GM18858 (cell line): ENCODE results near the gene ITGB2.
"Not testable (repeated sequence)": the region's sequence is repeated elsewhere in the genome, so short reads cannot be mapped to it uniquely, and the experiment has no call there.

Experiments
- ATAC-seq: cut with Tn5 transposase; IDR thresholded peaks from one replicate; pipeline ENCODE4 v1.9.1; 2021; ENCODE audit not compliant: unreplicated experiment

The ITGB2 gene

DNA sequence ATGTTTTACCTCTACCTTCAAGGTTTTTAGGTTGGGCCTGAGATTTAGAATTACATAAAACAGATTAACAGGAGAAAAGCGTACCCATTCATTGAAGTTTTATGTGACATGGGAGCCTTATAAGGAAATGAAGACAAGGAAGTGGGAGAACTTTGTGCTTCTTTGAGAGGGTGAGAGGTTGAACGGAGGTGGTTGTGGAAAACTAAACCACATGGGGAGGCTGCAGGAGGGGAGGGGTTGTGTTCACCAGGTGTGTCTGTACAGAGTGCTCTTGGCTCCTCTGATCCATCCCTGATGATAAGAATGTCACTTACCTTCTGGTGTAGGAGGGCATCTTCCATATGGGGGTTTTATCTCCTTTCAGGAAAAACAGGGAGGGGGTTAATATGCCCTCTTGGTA is 21.9 kb upstream of the ITGB2 start:
- ATAC-seq = no peak

DNA sequence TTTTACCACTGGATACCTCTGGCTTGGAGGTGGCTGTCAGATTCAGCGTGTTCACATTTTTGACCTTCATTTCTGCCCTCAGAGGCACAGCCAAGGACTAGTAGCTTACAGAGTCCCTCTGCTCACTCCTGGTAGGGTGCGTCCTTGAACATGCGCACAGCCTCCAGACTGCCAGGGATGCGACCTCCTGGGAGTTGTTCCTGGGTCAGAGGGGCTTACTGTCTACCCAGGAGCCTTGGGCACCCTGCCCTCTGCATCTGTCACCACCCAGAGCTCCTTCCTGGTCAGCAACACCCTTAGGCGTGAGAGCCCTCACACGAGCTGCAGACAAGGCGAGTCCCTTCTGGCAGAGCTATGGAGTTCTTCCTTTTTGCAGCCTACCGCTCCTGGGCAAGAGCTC is 20.9 kb upstream of the ITGB2 start:
- no peak for ATAC-seq

DNA sequence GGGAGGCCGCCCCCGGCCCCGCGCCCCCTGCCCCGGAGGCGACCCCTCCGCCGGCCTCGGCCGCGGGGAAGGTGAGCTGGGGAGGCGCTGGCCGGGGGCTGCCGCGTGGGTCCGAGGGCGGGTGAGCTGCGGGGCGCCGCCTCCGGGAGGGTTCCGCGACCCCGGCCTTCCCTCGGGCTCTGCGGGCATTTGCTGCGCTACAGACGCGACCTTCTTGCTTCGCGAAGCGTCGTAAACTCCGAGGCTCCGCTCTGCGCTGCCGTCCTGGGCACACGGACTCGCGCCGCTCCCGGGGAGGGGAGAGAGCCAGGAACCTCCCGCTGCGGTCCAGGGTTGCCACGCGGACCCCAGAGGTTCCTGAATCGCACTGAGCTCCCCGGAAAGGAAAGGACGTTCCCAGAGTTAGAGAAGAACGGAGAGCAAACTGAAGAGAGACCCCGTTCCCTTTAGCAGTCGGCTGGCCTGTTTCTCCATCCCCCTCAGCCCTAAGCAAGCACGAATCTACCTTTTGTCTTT is 19.5 kb upstream of the ITGB2 start:
- ATAC-seq = no peak

DNA sequence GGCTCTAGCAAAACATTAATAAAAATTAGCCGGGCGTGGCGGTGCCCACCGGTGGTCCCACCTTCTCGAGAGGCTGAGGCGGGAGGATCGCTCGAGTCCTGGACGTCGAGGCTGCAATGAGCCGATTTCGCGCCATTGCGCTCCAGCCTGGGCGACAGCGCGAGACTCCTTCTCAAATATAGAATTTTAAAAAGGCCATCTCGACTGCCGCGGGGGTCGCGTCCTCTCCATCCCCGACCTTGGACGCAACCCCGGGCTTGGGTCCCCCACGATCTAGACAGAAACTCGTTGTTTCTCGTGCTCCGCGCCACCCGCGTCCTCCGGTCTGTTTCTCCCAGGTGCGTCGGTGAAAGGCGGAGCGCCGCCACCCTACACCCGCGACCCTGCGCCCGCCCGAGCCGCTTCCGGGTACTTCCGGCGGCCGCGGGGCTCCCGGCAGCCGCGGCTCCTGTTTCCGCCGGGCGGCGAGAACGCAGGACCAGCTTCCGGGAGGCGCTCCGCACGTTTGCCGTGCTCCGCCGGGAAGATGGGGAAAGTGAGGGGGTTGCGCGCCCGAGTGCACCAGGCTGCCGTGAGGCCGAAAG is 18.9 kb upstream of the ITGB2 start, which contains the start of gene SLX9:
Gene SLX9, plus strand, starts transcription at position 498 of the 584 bp plus-strand sequence. Its CDS starts 29 bp downstream, at position 527.
- no peak for ATAC-seq

DNA sequence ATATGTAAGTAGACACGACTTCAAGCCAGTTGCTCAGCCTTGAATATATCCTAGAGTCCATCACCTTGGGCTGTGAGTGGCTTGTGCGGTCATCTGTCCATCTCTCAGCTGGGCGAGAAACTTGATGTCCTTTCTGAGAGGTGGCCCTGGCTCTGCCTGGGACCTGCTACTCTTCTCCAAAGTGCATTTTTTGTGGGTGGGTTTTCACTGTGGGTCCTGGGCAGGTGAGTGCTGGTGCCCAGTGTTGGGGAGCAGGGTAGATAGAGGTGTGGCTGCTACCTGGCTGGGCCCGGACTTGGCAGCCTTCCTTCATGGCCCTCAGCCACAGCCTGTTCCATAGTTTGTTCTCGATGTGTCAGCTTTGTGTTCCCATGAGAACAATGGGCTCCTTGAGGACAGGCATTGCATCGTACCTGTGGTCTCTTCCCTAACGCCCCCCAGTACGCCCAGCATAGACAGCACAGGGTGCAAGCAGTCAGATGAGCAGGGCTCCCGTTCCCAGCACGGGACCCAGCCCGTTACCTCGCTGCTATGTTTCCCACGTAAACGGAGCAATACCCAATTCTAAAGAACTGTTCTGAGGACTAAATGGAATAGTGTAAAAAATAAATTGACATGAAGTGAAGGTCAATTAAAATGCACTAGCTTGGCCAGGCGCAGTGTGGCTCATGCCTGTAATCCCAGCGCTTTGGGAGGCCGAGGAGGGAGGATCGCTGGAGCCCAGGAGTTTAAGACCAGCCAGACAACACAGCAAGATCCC is 18.3 kb upstream of the ITGB2 start:
- no peak for ATAC-seq

DNA sequence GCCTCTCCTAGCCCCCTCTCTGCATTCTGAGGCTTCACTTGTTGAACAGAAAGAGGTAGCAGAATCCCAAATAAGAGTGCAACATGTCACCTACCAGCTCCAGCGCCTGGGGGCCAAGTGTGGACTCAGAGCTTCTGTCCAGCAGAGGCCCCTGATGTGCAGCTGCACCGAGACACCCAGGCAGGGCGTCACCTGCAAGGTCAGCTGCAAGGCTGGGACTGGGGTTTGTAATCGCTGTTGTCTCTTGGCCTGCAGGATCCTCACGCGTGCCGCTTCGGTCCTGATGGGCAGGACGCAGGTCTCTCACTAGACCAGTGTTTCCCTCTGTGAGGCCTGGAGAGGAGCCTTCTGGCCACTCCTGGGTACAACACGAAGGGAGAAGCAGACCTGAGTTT is 14.8 kb upstream of the ITGB2 start:
- no peak for ATAC-seq

DNA sequence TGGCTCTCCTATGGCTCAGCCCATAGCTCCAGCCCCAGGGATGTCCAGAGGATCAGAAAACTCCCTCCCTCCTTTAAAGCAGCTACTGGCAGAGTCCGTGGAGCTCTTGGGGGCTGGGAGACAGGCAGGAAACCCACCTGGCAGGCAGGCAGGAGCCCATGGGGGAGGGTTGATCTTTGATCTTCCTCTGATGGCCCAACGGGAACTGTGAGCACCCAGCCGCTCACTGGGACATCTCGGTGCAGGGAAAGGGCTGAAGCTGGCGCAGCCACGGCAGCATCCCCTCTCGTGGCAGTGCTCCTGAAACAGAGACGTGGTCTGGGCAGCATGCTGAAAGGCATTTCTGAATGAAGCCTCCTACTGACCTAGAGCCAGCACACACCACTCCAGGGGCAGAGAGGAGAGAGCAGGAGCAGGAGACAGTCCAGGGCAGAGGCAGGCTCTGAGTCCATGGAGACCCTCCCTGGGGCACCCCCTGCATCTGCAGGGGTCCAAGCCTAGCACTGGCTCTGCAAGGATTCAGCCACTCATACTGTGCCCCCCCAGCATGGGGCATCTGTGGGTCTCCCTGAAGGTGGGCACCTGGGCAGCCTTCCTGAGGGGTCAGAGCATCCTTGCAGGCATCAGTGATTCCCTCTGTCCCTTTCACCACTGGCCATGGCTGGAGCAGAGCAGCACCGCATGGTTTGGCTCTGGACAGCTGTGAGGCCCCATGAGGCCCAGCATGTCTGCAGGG is 14.3 kb upstream of the ITGB2 start:
- no peak for ATAC-seq

DNA sequence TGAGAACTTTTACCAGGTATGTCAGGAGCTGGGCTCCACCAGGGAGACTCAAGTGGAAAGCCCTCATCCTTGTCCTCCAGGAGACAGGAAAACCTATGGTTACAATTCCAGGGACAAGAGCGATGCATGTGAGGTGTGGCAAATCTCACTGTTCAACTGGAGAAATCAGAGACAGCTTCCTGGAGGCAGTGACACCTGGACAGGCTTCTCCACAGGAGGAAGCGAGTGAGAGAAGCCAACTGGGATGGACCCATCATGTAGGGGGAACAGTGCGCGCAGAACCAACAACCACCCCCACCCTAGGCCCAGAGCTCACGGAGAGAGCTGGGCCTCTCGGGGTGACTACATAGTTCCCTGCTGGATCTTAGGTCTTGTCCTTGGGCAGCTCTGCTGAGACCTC is 13.6 kb upstream of the ITGB2 start:
- ATAC-seq = no peak

DNA sequence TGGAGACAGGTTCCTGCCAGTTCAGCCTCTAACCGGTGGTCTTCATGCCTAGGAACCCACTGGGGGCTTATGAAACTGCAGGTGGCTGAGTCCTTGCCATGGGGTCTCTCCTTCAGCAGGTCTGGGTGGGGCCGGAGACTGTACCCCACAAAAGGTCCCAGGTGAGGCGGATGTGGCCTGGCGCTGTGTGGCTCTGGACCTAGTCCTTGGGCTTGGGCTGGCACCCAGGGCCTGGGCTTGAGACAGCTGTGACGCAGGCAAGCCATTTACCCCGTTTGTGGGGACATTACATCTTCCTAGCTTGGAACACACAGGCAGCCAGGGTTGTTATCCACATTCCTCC is 13.2 kb upstream of the ITGB2 start:
- no peak for ATAC-seq

DNA sequence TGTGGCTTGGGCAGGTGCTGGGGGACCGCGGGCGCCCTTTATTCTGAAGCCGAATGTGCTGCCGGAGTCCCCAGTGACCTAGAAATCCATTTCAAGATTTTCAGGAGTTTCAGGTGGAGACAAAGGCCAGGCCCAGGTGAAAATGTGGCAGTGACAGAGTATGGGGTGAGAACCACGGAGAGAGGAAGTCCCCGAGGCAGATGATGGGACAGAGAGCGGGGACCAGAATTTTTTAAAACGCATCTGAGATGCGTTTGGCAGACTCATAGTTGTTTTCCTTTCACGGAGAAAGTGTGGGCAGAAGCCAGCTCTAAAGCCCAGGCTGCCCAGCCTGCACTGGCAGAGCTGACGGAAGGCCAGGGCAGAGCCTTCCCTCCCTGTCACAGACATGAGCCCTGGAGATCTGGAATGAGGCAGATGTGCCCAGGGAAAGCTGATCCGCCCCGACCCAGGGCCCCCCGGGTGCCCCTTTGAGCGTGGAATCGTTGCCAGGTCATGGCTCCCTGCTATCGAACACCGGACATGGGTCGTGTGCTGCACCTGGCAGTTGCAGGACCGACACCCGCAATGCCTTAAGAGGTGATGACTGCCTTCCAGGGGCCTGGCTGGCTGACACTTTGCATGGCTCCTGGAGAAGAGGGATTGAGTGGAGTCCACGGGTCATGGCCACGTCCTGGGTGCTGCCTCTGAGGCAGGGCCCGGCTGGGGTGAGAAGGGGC is 12.7 kb upstream of the ITGB2 start:
- no peak for ATAC-seq

DNA sequence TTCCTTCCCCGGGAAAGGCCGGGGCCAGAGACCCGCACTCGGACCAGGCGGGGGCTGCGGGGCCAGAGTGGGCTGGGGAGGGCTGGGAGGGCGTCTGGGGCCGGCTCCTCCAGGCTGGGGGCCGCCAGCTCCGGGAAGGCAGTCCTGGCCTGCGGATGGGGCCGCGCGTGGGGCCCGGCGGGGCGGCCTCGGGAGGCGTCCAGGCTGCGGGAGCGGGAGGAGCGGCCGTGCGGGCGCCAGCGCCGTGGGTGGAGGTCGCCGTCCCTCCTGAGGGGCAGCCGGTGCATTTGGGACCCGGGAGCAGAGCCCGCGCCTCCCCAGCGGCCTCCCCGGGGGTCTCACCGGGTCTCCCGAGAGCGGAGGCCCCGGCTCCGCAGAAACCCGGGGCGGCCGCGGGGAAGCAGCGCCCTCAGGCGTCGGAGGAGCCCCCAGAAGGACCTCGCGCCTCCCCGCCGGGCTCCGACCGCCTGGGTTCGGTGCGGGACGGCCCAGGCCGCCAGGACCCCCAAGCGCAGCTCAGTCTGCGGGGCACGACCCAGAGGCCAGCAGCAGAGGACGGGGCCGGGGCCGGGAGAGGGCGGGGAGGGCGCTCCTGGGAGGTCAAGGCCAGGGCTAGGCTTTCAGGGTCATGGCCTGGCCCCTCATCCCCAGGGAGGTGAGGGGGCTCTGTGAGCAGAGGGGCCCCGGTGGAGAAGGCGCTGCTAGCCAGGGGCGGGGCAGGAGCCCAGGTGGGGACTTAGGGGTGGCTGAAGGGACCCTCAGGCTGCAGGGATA is 11.9 kb upstream of the ITGB2 start:
- no peak for ATAC-seq

DNA sequence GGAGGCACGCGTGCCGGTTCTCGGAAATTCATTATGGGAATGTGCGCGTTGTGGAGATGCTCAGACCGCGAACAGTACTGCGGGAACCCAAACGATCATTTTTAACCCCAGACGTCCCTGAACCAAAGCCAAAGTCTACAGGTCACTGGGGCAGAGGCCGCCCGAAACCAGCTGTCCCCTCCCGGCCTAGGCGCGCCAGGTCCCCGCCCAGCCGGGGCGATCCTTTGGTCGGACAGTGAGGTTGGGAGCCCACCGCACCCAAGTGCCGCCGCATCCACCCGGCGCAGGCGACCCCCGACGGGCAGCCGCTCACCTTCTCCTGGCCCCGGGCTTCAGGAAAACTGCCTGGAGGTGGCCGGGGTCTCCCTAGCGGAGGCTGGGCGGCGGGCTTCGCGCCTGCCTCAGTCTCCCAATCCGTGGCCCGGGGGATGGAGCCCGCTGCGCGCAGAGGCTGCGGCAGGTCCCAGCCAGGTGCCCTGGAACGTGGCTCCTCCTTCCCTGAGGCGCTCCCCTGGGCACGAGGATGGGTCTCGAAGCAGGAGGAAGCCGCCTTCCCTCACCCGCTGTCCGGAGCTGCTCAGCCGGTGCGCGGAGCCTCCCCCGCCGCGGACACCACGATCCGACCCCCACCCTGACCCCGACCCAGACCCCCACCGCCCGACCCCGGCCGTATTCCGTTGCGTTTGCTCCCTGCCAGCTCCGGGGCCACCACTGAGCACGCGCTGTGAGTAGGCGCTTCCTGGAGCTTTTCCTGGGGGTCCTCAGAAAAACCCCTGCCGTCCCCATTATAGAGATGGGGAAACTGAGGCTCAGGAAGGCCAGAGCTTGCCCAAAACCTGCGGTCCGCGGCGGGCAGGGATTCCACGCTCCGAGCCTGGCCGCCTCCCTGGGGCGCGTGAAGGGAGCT is 11.1 kb upstream of the ITGB2 start:
- no peak for ATAC-seq

DNA sequence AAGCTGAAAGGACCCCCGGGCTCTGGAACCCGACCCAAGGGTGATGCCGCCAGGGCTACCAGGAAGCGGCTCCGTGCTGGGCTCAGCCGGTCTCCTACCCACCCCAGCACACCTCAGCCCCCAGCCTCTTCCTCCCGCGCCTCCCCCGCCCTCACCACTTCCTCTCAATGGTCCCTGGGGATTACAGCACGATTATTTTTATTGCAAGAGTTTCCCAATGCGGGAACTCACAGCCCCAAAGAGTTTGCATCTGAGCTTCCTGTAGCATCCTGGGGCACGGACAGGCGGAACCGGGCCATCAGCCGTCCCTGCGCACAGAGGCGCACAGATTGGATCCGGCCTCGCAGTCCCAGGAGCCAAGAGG is 10.4 kb upstream of the ITGB2 start:
- no peak for ATAC-seq

DNA sequence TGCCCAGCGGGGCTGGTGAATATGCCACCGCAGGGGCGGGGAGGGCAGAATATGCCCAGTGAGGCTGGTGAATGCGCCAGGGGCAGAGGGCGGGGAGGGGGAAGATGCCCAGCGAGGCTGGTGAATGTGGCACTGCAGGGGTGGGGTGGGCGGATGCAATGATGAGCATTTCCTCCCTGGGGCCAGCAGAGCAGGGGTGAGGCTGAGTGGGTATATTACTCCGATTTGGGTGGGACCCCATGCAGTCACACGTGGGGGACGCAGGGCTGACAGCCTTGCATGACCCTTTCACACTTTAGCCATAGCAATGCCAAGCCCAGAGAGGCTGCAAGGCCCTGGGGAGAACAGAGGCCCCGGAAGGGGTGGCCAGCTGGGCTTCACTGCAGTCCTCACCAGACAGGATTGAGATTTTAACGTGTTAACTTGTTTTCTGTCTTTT is 9.9 kb upstream of the ITGB2 start:
- no peak for ATAC-seq

DNA sequence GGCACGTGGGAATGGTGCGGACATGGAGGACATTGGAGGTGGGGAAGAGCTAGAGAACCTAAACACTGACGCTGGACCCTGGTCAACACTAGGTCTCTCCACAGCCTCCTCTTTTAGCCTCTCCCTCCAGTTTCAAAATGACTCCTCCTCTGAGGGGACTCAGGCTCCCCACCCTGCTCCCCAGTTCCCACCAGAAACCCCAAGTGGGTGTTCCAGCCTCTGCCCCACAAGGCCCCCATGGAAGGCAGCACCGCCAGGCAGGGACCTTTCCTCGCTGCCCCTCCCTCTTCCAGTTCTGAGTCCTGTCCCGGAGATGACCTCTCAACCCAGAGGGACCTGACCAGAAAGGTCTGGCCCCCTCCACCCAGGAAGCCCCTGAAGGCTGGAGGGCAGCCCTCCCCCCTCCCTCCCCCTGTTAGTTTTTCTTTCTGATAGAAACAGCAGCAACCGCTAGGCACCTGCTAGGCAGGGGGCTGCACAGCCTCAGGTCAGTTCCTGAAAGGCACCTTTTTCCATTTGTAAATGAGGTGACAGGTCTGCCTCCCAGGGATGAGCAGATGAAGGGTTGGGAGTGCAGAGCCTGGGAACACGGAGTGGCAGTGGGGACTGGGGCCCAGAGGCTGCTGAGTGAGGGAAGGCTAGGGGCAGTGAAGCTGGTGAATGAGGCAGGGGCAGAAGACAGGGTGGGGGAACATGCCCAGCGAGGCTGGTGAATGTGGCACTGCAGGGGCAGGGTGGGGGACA is 9.3 kb upstream of the ITGB2 start:
- ATAC-seq = no peak

DNA sequence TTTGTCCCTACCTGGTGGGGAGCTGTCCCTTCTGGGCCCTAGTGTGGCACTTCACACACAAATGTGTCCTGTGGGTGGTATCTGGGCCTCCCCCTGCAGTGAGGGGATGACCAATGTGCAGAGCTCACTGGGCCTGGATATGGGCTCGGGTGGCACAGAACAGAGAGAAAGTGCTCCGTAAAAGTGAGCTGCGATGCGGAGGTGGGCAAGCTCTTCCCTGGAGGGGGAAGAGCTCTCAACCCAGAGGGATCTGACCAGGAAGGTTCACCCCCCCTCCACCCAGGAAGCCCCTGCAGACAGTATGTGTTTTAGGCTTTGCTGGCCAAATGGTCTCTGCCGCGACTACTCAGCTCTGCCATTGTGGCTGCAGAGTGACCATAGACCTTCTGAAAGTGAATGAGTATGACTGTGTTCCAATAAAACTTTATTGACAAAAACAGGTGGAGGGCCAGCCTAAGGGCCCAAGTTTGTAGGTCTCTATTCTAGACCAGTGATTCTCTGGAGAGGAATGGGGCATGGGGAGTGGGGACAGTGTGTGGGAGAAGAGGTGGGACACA is 8.6 kb upstream of the ITGB2 start:
- ATAC-seq = no peak

DNA sequence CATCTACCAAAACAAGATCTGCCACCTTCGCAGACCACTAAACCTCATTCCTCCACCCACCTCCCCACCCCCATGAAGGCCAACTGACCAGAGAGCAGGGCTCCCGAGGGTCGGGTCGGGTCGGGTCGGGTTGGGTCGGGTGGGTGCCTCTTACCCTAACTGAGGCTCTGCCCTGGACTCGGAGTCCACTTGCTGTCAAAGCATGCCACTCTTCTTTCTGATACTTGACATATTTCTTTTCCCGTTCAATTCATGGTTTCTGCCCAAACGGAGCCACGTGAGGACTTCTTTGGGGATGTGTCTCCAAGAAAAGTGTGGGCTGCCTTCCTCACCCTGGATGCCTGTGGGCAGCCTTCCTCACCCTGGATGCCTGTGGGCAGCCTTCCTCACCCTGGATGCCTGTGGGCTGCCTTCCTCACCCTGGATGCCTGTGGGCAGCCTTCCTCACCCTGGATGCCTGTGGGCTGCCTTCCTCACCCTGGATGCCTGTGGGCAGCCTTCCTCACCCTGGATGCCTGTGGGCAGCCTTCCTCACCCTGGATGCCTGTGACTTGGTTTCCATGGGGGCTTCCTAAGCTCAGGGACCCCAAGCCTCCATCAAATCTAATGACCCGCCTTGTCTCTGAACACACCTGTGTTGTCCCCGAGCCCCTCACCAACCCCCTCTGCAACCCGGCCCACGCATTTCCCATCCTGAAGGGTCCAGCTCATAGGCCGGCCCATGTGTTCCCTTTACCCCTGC is 8.0 kb upstream of the ITGB2 start:
- not testable (repeated sequence) for ATAC-seq
